HEK293 (cell line): ENCODE results near the gene ITFG2.
A peak's percentile ranks its signal among the peaks of the same experiment; 100 is the strongest.

Experiments used
- CTCF ChIA-PET: fragments of 350-600 bp; formaldehyde crosslinking; extraction: SDS; loops from one replicate; lab custom pipeline; 2021; ENCODE audit warnings: antibody characterized with exemption; lab: Yijun Ruan, JAX
- POLR2A ChIA-PET: fragments of 300-600 bp; formaldehyde crosslinking; extraction: SDS; loops from one replicate; lab custom pipeline; 2020; ENCODE audit warnings: antibody characterized with exemption, inconsistent platforms; lab: Yijun Ruan, JAX
- H3K27ac ChIP-seq: fragments of 200-500 bp; sonication (Bioruptor generic); 2 replicates; pipeline ENCODE4 v1.5.1; 2014; ENCODE audit warnings: low read depth, low read length, control low read depth, inconsistent platforms; ENCODE audit errors: extremely low read depth
- H3K36me3 ChIP-seq, 2 experiments: fragments of 200-500 bp in 1 of 2; sonication (Bioruptor generic) in 1 of 2; 1 replicate in 1 of 2; 2 replicates in 1 of 2; pipeline ENCODE4 v1.5.1; 2014 to 2017; ENCODE audit warnings: inconsistent platforms in 2 of 2, low read length in 2 of 2; ENCODE audit not compliant: control insufficient read depth in 2 of 2, insufficient read depth in 1 of 2
- H3K4me1 ChIP-seq: fragments of 200-500 bp; sonication (Bioruptor generic); 2 replicates; pipeline ENCODE4 v1.5.1; 2014; ENCODE audit warnings: mild to moderate bottlenecking, low read length, inconsistent platforms; ENCODE audit not compliant: control insufficient read depth, insufficient read depth
- H3K4me3 ChIP-seq: 2 replicates; pipeline ENCODE4 v1.5.1; 2011; ENCODE audit warnings: low read depth, mild to moderate bottlenecking, control low read depth, low read length, moderate library complexity
- H3K9me3 ChIP-seq: fragments of 200-500 bp; sonication (Bioruptor generic); 2 replicates; pipeline ENCODE4 v1.5.1; 2014; ENCODE audit warnings: low read depth, low read length, inconsistent platforms; ENCODE audit not compliant: control insufficient read depth, insufficient read depth
- GLIS1 ChIP-seq: fragments of 450-650 bp; formaldehyde crosslinking; IDR thresholded peaks from 2 replicates; pipeline ENCODE4 v1.5.1; 2016; ENCODE audit warnings: missing biosample characterization, missing genetic modification characterization
- GLIS2 ChIP-seq: fragments of 450-650 bp; formaldehyde crosslinking; IDR thresholded peaks from 2 replicates; pipeline ENCODE4 v1.5.1; 2016; ENCODE audit warnings: missing biosample characterization, missing genetic modification characterization
- IKZF3 ChIP-seq: fragments of 450-650 bp; IDR thresholded peaks from 2 replicates; pipeline ENCODE4 v1.5.0; 2018; ENCODE audit warnings: missing biosample characterization, mild to moderate bottlenecking, missing genetic modification characterization, moderate library complexity
- KLF17 ChIP-seq: fragments of 450-650 bp; formaldehyde crosslinking; IDR thresholded peaks from 2 replicates; pipeline ENCODE4 v1.5.1; 2016; ENCODE audit warnings: missing biosample characterization, missing genetic modification characterization
- OSR2 ChIP-seq: fragments of 450-650 bp; formaldehyde crosslinking; IDR thresholded peaks from 2 replicates; pipeline ENCODE4 v1.5.1; 2016; ENCODE audit warnings: missing biosample characterization, missing genetic modification characterization
- REST ChIP-seq: fragments of 450-650 bp; formaldehyde crosslinking; IDR thresholded peaks from 2 replicates; pipeline ENCODE4 v1.5.1; 2016; ENCODE audit warnings: missing biosample characterization, missing genetic modification characterization
- TCF7L2 ChIP-seq: IDR thresholded peaks from 2 replicates; pipeline ENCODE4 v1.6.1; 2011; ENCODE audit warnings: low read depth, mild to moderate bottlenecking, inconsistent platforms, low read length, moderate library complexity, borderline replicate concordance
- TRIM28 ChIP-seq: IDR thresholded peaks from 2 replicates; pipeline ENCODE4 v1.6.1; 2011; ENCODE audit warnings: low read length, control low read depth, borderline replicate concordance
- ZBTB17 ChIP-seq: fragments of 450-650 bp; formaldehyde crosslinking; IDR thresholded peaks from 2 replicates; pipeline ENCODE4 v1.5.1; 2016; ENCODE audit warnings: missing biosample characterization, missing genetic modification characterization
- ZEB2 ChIP-seq: fragments of 450-650 bp; formaldehyde crosslinking; IDR thresholded peaks from 2 replicates; pipeline ENCODE4 v1.5.1; 2016; ENCODE audit warnings: missing biosample characterization, missing genetic modification characterization
- ZFP37 ChIP-seq: fragments of 450-650 bp; formaldehyde crosslinking; IDR thresholded peaks from 2 replicates; pipeline ENCODE4 v1.5.1; 2016; ENCODE audit warnings: missing biosample characterization, missing genetic modification characterization
- ZIC2 ChIP-seq: fragments of 450-650 bp; formaldehyde crosslinking; IDR thresholded peaks from 2 replicates; pipeline ENCODE4 v1.5.1; 2016; ENCODE audit warnings: missing biosample characterization, missing genetic modification characterization
- ZNF157 ChIP-seq: fragments of 450-650 bp; formaldehyde crosslinking; IDR thresholded peaks from 2 replicates; pipeline ENCODE4 v1.5.1; 2016; ENCODE audit warnings: missing biosample characterization, missing genetic modification characterization
- ZNF302 ChIP-seq: fragments of 450-650 bp; formaldehyde crosslinking; IDR thresholded peaks from 2 replicates; pipeline ENCODE4 v1.5.1; 2016; ENCODE audit warnings: missing biosample characterization, missing genetic modification characterization, low read depth
- ZNF350 ChIP-seq: fragments of 450-650 bp; formaldehyde crosslinking; IDR thresholded peaks from 2 replicates; pipeline ENCODE4 v1.5.0; 2017; ENCODE audit warnings: missing biosample characterization, mild to moderate bottlenecking, missing genetic modification characterization
- ZNF394 ChIP-seq: fragments of 450-650 bp; formaldehyde crosslinking; IDR thresholded peaks from 2 replicates; pipeline ENCODE4 v1.5.1; 2016; ENCODE audit warnings: missing biosample characterization, missing genetic modification characterization, mild to moderate bottlenecking, moderate library complexity, borderline replicate concordance
- ZNF544 ChIP-seq: fragments of 450-650 bp; formaldehyde crosslinking; IDR thresholded peaks from 2 replicates; pipeline ENCODE4 v1.5.0; 2017; ENCODE audit warnings: missing biosample characterization, missing genetic modification characterization
- ZNF580 ChIP-seq: fragments of 450-650 bp; formaldehyde crosslinking; IDR thresholded peaks from 2 replicates; pipeline ENCODE4 v1.5.1; 2016; ENCODE audit warnings: missing biosample characterization, missing genetic modification characterization
- ZNF600 ChIP-seq: fragments of 450-650 bp; formaldehyde crosslinking; IDR thresholded peaks from 2 replicates; pipeline ENCODE4 v1.5.1; 2016; ENCODE audit warnings: missing biosample characterization, missing genetic modification characterization
- ZNF654 ChIP-seq: fragments of 450-650 bp; formaldehyde crosslinking; IDR thresholded peaks from 2 replicates; pipeline ENCODE4 v1.5.1; 2016; ENCODE audit warnings: low read depth, missing biosample characterization, missing genetic modification characterization
- ZSCAN23 ChIP-seq: fragments of 450-650 bp; formaldehyde crosslinking; IDR thresholded peaks from 2 replicates; pipeline ENCODE4 v1.5.1; 2016; ENCODE audit warnings: missing biosample characterization, missing genetic modification characterization

The ITFG2 gene

GRCh38 chr12:2783936-2784600 lies 28.4 kb upstream of the ITFG2 start (continued):
- TF ChIP-seq REST (tag by site-specific recombination) (peak; percentile 68), ZNF544 (tag by site-specific recombination) (no peak), IKZF3 (peak; percentile 80), ZBTB17 (tag by site-specific recombination) (peak; percentile 69), ZSCAN23 (tag by site-specific recombination) (no peak), ZNF302 (tag by site-specific recombination) (no peak), ZNF394 (tag by site-specific recombination) (no peak), GLIS2 (no peak), ZIC2 (tag by site-specific recombination) (peak; percentile 60), ZEB2 (tag by site-specific recombination) (peak; percentile 64), ZNF157 (tag by site-specific recombination) (no peak), ZNF350 (tag by site-specific recombination) (no peak), GLIS1 (peak; percentile 78), ZNF600 (peak; percentile 63), ZNF654 (tag by site-specific recombination) (peak; percentile 59), ZNF580 (0 out of 2 replicates have a peak, but pooled peaks have one; percentile 22), ZFP37 (tag by site-specific recombination) (0 out of 2 replicates have a peak, but pooled peaks have one; percentile 25), KLF17 (tag by site-specific recombination) (no peak)

GRCh38 chr12:2785017-2785416 lies 27.5 kb upstream of the ITFG2 start:
- POLR2A ChIA-PET, result no interaction called here
- Histone ChIP-seq H3K4me1 (peaks cover 11% of the 10 kb centered on the region), H3K27ac (no peak overlapping the region), H3K36me3 (no peaks in the 10 kb centered on the region), H3K4me3 (no peak overlapping the region), H3K9me3 (no peaks in the 10 kb centered on the region)
- no peak for TF ChIP-seq TRIM28
- peak; percentile 76; the same call in 1 of the 2 replicates for TF ChIP-seq TCF7L2
- peak; percentile 44; the same call in 1 of the 2 replicates for TF ChIP-seq OSR2 (tag by site-specific recombination)
- CTCF ChIA-PET, result interaction anchor here (0.6 to 2.7 kb wide), 8 partner anchors 11 to 181 kb away, joined by 3 to 15 read pairs (median 5); no protein-coding TSS in a partner anchor
